DND-41 (cell line): Measurements from ENCODE around the gene CDC37L1.

Source experiments
- ATAC-seq: fragments of 200-7000 bp; cut with Tn5 transposase; 3 replicates; pipeline ENCODE4 v1.9.1; 2021; ENCODE audit warnings: low read depth; ENCODE audit not compliant: insufficient read depth
- DNase-seq: peaks from one replicate; pipeline ENCODE4 v3.0.0-alpha.2; 2020
- H2AFZ ChIP-seq: 2 replicates; pipeline ENCODE4 v1.6.0; 2012; ENCODE audit warnings: low read depth, low read length
- H3K27ac ChIP-seq: 2 replicates; pipeline ENCODE4 v1.5.1; 2012; ENCODE audit warnings: low read length, inconsistent platforms
- H3K27me3 ChIP-seq: fragments of 200-600 bp; sonication (generic); 2 replicates; pipeline ENCODE4 v1.6.0; 2012; ENCODE audit warnings: low read length, mild to moderate bottlenecking, inconsistent platforms; ENCODE audit not compliant: insufficient read depth, poor library complexity
- H3K36me3 ChIP-seq: 2 replicates; pipeline ENCODE4 v1.5.1; 2012; ENCODE audit warnings: low read length, inconsistent platforms; ENCODE audit not compliant: insufficient read depth
- H3K4me1 ChIP-seq: 2 replicates; pipeline ENCODE4 v1.5.1; 2012; ENCODE audit warnings: mild to moderate bottlenecking, low read length; ENCODE audit not compliant: insufficient read depth
- H3K4me2 ChIP-seq: 2 replicates; pipeline ENCODE4 v1.6.0; 2012; ENCODE audit warnings: mild to moderate bottlenecking, moderate library complexity, low read length, inconsistent platforms; ENCODE audit not compliant: insufficient read depth
- H3K4me3 ChIP-seq, 2 experiments: fragments of 200-600 bp in 1 of 2; shearing (Covaris generic) in 1 of 2; 2 replicates each; pipeline ENCODE4 v1.5.1; 2012 to 2016; ENCODE audit warnings: inconsistent platforms in 2 of 2, low read length in 2 of 2, mild to moderate bottlenecking in 2 of 2, low read depth in 1 of 2, moderate library complexity in 1 of 2
- H3K79me2 ChIP-seq: 2 replicates; pipeline ENCODE4 v1.6.0; 2012; ENCODE audit warnings: low read length, inconsistent platforms; ENCODE audit not compliant: insufficient read depth
- H3K9ac ChIP-seq: 2 replicates; pipeline ENCODE4 v1.6.0; 2012; ENCODE audit warnings: low read depth, mild to moderate bottlenecking, inconsistent platforms, low read length, moderate library complexity
- H3K9me3 ChIP-seq: 2 replicates; pipeline ENCODE4 v1.5.1; 2012; ENCODE audit warnings: low read length, moderate library complexity, mild to moderate bottlenecking, inconsistent platforms; ENCODE audit not compliant: insufficient read depth, severe bottlenecking
- H4K20me1 ChIP-seq: 2 replicates; pipeline ENCODE4 v1.6.0; 2012; ENCODE audit warnings: low read length; ENCODE audit not compliant: insufficient read depth
- EZH2 ChIP-seq: IDR thresholded peaks from 3 replicates; pipeline ENCODE4 v1.6.1; 2012; ENCODE audit warnings: borderline replicate concordance, low read depth, mild to moderate bottlenecking, moderate library complexity, low read length, inconsistent platforms; ENCODE audit not compliant: severe bottlenecking
- TF ChIP-seq, protein P1 (sequence below): IDR thresholded peaks from 2 replicates; pipeline ENCODE4 v1.5.1; 2012; ENCODE audit warnings: borderline replicate concordance, low read length, moderate library complexity, mild to moderate bottlenecking; ENCODE audit not compliant: poor library complexity, severe bottlenecking; ENCODE audit errors: extremely low read depth

Gene CDC37L1

DNA sequence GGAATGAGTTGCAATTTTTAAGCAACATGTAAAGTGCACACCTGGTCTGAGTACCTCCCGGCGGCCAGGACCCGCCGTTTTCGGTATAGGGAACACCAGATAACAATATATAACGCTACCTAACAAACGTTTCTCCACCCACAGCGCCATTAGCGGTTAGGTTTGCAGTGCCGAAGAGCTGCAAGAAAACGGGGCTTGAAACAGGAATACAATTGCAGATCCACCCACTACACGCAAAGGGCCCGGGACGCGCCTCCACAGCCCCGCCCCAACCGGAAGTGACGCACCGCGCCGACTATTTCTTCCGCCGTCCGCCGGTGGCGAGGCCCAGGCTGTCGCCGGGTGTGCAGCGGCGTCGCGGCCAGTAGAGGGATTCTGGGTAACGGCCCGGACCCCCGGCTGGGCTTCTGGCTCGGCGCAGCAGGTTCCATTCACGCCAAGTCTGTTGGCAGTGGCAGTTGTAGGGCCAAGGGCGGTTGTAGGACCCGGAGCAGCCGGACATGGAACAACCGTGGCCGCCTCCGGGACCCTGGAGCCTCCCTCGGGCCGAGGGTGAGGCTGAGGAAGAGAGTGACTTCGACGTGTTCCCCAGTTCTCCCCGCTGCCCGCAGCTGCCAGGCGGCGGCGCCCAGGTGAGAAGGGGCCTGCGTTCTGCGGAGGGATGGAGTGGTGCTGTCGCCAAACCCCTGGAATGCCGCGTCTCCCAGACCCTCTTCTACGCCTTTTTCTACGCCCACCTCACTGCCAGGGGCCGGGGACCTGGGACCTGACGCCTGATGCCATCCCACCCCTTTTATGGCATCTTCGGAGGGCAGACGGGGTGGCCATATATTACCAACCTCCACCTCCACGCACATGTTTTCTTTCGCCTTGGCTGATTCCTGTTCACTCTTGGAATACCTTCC lies at the start of gene CDC37L1:
Gene CDC37L1 (plus strand): TSS at position 302 of the 905 bp plus-strand sequence. CDS start 199 bp downstream, at position 501.
- peaks cover 7% of the 10 kb centered on the region; the same call in 1 of the 2 replicates for H4K20me1 ChIP-seq
- DNase-seq (peak; percentile 96), ATAC-seq (peak; percentile 91)
- peak within 1 kb of the TSS; percentile 67 to 85 for H3K4me3 ChIP-seq
- H3K9ac ChIP-seq, result peak within 1 kb of the TSS; percentile 91
- H3K9me3 ChIP-seq, result no peaks in the 10 kb centered on the region
- no peak for TF ChIP-seq EZH2
- TF ChIP-seq, protein P1, sequence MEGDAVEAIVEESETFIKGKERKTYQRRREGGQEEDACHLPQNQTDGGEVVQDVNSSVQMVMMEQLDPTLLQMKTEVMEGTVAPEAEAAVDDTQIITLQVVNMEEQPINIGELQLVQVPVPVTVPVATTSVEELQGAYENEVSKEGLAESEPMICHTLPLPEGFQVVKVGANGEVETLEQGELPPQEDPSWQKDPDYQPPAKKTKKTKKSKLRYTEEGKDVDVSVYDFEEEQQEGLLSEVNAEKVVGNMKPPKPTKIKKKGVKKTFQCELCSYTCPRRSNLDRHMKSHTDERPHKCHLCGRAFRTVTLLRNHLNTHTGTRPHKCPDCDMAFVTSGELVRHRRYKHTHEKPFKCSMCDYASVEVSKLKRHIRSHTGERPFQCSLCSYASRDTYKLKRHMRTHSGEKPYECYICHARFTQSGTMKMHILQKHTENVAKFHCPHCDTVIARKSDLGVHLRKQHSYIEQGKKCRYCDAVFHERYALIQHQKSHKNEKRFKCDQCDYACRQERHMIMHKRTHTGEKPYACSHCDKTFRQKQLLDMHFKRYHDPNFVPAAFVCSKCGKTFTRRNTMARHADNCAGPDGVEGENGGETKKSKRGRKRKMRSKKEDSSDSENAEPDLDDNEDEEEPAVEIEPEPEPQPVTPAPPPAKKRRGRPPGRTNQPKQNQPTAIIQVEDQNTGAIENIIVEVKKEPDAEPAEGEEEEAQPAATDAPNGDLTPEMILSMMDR, result peak; percentile 55
- H3K27ac ChIP-seq, result peak within 1 kb of the TSS; percentile 99
- H3K36me3 ChIP-seq, result no peaks in the 10 kb centered on the region
- peaks cover 41% of the 10 kb centered on the region for H3K79me2 ChIP-seq
- peaks cover 28% of the 10 kb centered on the region for H3K4me1 ChIP-seq
- peak within 1 kb of the TSS; percentile 93 for H2AFZ ChIP-seq
- H3K4me2 ChIP-seq, result peak within 1 kb of the TSS; percentile 77
- no peaks in the 10 kb centered on the region for H3K27me3 ChIP-seq

DNA sequence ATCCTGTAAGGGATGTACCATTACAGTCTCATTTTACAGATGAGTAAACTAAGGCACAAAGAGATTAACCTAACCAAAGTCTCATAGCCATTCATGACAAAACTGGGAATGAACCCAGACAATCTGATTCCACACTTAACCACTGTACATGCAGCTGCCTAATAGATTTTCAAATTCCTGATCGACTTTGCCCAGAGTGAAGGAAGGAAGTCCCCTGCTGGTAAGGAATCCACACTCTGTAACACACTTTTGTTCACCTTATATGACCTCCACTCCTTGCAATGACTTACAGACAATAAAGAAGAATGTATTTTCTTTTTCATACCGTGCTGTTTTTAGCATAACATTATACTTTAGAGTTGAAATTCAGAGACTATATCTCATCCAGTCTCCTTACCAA lies 48.5 kb upstream of the CDC37L1 start:
- no peak for DNase-seq
- H3K36me3 ChIP-seq, result no peaks in the 10 kb centered on the region

DNA sequence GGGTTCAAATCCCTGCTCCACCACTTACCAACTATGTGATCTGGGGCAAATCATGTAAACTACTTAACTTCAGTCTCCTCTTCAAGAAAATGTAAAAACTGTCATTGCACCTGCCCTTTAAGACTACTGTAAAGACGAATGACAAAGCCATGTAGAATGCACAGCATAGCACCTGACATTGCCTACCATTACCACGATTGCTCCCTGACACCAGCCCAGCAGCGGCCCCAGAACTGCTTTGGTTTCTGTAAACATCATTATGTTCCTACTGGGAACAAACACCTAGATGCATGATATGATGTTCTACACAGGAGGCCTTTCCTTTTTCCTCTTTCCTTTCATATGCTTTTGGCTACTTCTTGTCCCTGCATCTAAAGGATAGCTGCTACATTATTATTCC lies 40.4 kb upstream of the CDC37L1 start:
- TF ChIP-seq EZH2, result no peak
- TF ChIP-seq, protein P1, result no peak
- Histone ChIP-seq H4K20me1 (no peaks in the 10 kb centered on the region), H3K36me3 (no peaks in the 10 kb centered on the region), H3K4me1 (no peaks in the 10 kb centered on the region), H3K4me2 (no peak overlapping the region), H3K79me2 (no peaks in the 10 kb centered on the region), H3K9ac (no peak overlapping the region), H3K27ac (no peak overlapping the region), H3K9me3 (no peaks in the 10 kb centered on the region), H3K27me3 (no peaks in the 10 kb centered on the region), H3K4me3 (no peak overlapping the region), H2AFZ (no peak overlapping the region)
- no peak for DNase-seq
- no peak for ATAC-seq

More for the DNA sequence above, 48.5 kb upstream of the CDC37L1 start:
- Histone ChIP-seq H3K4me1 (no peaks in the 10 kb centered on the region), H3K9me3 (no peaks in the 10 kb centered on the region), H2AFZ (no peak overlapping the region), H3K79me2 (no peaks in the 10 kb centered on the region), H3K27ac (no peak overlapping the region), H4K20me1 (no peaks in the 10 kb centered on the region), H3K27me3 (no peaks in the 10 kb centered on the region), H3K4me2 (no peak overlapping the region), H3K4me3 (no peak overlapping the region), H3K9ac (no peak overlapping the region)
- TF ChIP-seq, protein P1, result no peak
- no peak for TF ChIP-seq EZH2
- no peak for ATAC-seq
